GM23338 (cell line): ENCODE results near the gene MRLN.

Experiments used
- CREB1 ChIP-seq: fragments of 250-450 bp; sonication (Bioruptor Pico); IDR thresholded peaks from 2 replicates; pipeline ENCODE4 v1.5.0; 2020; ENCODE audit warnings: low read depth, mild to moderate bottlenecking, moderate library complexity
- CTCF ChIP-seq, 2 experiments: fragments of 200-600 bp in 1 of 2; sonication (generic) in 1 of 2; conservative IDR thresholded peaks; 2 replicates each; pipeline versions ENCODE4 v1.5.1 to v1.6.1; 2016 to 2017; ENCODE audit warnings: antibody characterized with exemption in 2 of 2, low read depth in 2 of 2, mild to moderate bottlenecking in 2 of 2, moderate library complexity in 1 of 2
- EZH2 ChIP-seq: fragments of 200-600 bp; sonication (generic); IDR thresholded peaks from one replicate; pipeline ENCODE4 v1.8.0; 2017; ENCODE audit warnings: antibody characterized with exemption, mild to moderate bottlenecking, low read depth; ENCODE audit not compliant: unreplicated experiment
- EZH2phosphoT487 ChIP-seq: fragments of 200-600 bp; sonication (generic); IDR thresholded peaks from one replicate; pipeline ENCODE4 v1.8.1; 2018; ENCODE audit warnings: antibody characterized with exemption; ENCODE audit not compliant: unreplicated experiment
- JUNB ChIP-seq: IDR thresholded peaks from one replicate; pipeline ENCODE4 v1.6.1; 2016; ENCODE audit warnings: antibody characterized with exemption; ENCODE audit not compliant: unreplicated experiment
- POLR2AphosphoS5 ChIP-seq: IDR thresholded peaks from 2 replicates; pipeline ENCODE4 v1.6.1; 2016; ENCODE audit warnings: antibody characterized with exemption, low read depth
- REST ChIP-seq: IDR thresholded peaks from one replicate; pipeline ENCODE4 v1.6.1; 2018; ENCODE audit warnings: antibody characterized with exemption; ENCODE audit not compliant: unreplicated experiment
- ZNF331 ChIP-seq: fragments of 250-450 bp; sonication (Bioruptor Pico); IDR thresholded peaks from 2 replicates; pipeline ENCODE4 v1.5.0; 2020; ENCODE audit warnings: low read depth, mild to moderate bottlenecking, moderate library complexity
- TF ChIP-seq, protein P1 (sequence below): fragments of 250-450 bp; sonication (Bioruptor Pico); IDR thresholded peaks from 2 replicates; pipeline ENCODE4 v1.5.0; 2020; ENCODE audit warnings: mild to moderate bottlenecking, moderate library complexity
- TF ChIP-seq, protein P2 (sequence below): IDR thresholded peaks from 2 replicates; pipeline ENCODE4 v1.6.1; 2016; ENCODE audit warnings: antibody characterized with exemption

DNA sequence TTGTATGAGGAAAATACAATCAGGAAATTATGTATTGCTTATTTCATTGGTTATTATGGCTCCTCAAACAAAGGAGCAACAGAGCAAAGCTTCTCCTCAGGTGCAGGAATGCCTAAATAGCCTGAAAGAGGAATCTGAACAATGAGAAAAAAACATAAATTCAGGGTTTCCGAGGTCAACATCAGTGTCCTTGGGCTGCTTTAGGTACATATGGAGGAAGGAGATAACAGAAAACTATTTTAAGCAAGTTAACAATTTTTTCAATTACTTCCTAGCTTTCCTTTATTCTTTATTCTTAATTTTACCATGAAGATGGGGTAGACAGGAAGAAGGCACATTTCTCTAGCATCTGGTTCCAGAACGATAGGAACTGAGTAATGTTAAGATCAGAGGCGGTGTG, 57.6 kb downstream of the MRLN start:
- no peak for TF ChIP-seq POLR2AphosphoS5
- no peak for TF ChIP-seq CREB1
- TF ChIP-seq CTCF (conservative IDR thresholded peaks at IDR 0.05; ENCODE audit: low read depth in 2 of 2), result no peak
- no peak for TF ChIP-seq JUNB
- TF ChIP-seq EZH2phosphoT487, result no peak
- TF ChIP-seq REST, result no peak
- TF ChIP-seq, protein P1, sequence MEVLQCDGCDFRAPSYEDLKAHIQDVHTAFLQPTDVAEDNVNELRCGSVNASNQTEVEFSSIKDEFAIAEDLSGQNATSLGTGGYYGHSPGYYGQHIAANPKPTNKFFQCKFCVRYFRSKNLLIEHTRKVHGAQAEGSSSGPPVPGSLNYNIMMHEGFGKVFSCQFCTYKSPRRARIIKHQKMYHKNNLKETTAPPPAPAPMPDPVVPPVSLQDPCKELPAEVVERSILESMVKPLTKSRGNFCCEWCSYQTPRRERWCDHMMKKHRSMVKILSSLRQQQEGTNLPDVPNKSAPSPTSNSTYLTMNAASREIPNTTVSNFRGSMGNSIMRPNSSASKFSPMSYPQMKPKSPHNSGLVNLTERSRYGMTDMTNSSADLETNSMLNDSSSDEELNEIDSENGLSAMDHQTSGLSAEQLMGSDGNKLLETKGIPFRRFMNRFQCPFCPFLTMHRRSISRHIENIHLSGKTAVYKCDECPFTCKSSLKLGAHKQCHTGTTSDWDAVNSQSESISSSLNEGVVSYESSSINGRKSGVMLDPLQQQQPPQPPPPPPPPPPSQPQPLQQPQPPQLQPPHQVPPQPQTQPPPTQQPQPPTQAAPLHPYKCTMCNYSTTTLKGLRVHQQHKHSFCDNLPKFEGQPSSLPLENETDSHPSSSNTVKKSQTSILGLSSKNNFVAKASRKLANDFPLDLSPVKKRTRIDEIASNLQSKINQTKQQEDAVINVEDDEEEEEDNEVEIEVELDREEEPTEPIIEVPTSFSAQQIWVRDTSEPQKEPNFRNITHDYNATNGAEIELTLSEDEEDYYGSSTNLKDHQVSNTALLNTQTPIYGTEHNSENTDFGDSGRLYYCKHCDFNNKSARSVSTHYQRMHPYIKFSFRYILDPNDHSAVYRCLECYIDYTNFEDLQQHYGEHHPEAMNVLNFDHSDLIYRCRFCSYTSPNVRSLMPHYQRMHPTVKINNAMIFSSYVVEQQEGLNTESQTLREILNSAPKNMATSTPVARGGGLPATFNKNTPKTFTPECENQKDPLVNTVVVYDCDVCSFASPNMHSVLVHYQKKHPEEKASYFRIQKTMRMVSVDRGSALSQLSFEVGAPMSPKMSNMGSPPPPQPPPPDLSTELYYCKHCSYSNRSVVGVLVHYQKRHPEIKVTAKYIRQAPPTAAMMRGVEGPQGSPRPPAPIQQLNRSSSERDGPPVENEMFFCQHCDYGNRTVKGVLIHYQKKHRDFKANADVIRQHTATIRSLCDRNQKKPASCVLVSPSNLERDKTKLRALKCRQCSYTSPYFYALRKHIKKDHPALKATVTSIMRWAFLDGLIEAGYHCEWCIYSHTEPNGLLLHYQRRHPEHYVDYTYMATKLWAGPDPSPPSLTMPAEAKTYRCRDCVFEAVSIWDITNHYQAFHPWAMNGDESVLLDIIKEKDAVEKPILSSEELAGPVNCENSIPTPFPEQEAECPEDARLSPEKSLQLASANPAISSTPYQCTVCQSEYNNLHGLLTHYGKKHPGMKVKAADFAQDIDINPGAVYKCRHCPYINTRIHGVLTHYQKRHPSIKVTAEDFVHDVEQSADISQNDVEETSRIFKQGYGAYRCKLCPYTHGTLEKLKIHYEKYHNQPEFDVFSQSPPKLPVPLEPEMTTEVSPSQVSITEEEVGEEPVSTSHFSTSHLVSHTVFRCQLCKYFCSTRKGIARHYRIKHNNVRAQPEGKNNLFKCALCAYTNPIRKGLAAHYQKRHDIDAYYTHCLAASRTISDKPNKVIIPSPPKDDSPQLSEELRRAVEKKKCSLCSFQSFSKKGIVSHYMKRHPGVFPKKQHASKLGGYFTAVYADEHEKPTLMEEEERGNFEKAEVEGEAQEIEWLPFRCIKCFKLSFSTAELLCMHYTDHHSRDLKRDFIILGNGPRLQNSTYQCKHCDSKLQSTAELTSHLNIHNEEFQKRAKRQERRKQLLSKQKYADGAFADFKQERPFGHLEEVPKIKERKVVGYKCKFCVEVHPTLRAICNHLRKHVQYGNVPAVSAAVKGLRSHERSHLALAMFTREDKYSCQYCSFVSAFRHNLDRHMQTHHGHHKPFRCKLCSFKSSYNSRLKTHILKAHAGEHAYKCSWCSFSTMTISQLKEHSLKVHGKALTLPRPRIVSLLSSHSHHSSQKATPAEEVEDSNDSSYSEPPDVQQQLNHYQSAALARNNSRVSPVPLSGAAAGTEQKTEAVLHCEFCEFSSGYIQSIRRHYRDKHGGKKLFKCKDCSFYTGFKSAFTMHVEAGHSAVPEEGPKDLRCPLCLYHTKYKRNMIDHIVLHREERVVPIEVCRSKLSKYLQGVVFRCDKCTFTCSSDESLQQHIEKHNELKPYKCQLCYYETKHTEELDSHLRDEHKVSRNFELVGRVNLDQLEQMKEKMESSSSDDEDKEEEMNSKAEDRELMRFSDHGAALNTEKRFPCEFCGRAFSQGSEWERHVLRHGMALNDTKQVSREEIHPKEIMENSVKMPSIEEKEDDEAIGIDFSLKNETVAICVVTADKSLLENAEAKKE (CRISPR knock-in tag), result no peak
- TF ChIP-seq EZH2, result no peak
- TF ChIP-seq, protein P2, sequence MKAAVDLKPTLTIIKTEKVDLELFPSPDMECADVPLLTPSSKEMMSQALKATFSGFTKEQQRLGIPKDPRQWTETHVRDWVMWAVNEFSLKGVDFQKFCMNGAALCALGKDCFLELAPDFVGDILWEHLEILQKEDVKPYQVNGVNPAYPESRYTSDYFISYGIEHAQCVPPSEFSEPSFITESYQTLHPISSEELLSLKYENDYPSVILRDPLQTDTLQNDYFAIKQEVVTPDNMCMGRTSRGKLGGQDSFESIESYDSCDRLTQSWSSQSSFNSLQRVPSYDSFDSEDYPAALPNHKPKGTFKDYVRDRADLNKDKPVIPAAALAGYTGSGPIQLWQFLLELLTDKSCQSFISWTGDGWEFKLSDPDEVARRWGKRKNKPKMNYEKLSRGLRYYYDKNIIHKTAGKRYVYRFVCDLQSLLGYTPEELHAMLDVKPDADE, result no peak
- no peak for TF ChIP-seq ZNF331 (CRISPR knock-in tag)
